ENCODE data around the gene TSPYL6.
"Not testable (repeated sequence)": the region's sequence is repeated elsewhere in the genome, so short reads cannot be mapped to it uniquely, and the experiment has no call there.

The TSPYL6 gene

DNA sequence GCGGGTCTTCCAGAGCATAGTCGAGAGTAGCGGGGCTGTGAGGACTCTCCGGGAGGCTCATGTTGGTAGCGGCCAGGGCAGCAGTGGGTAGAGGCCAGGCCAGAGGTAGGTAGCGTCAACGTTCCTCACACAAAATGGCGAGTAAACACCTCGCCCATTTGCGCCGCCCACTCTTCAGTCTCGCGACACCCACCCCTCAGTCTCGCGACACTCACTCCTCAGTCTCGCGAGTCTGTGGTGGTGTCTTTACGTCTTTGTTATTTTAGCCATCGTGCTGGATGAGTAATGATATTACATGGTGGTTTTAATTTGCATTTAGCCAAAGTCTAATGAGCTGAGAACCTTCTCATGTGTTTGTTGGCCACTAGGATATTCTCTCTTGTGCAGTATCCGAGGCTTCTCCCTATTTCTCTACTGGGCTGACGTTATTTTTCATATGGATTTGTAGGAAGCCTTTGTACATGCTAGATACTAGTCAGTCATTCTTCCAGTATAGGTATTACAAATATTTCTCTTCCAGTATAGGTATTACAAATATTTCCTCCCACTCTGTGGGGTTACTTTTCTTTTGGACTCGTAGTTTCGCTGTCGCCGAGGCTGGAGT lies at the start of gene TSPYL6:
Gene TSPYL6 (minus strand): TSS at position 139 of the 604 bp plus-strand sequence. CDS start 78 bp downstream, at position 61.
- no peak for DNase-seq

DNA sequence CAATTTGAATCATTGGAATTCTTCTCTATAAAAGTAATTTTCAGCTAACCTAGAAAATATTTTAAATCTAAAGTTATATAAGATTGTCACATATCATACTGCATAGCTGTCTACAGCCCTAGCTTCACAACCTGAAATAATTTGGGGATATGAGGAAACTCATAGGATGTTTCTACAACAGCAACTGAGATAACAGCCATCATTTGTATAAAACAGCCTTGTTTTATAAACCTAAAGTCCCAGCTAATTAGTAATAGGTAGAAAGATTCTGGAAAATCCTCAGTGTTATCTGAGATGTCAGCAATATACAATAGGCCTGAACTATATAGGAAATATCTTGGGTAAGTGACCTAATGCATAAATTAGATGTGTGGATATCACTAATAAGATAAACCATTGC lies 47.6 kb upstream of the TSPYL6 start:
- DNase-seq, result no peak

DNA sequence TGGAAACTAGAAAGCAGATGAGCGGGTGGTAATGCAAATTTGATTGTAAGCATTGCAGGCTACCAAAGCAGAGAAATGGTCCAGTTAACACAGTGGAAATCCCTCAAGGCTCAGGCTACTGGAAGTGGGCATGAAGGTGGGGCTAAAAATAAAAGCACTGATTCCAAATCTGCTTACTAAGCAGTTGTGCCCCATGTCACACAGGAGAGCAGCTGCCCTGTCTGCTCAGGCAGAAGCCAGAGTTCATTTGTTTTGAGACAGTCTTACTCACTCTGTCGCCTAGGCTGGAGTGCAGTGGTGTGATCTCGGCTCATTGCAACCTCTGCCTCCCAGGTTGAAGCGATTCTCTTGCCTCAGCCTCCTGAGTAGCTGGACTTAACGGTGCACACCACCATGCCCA lies 42.5 kb upstream of the TSPYL6 start:
- no peak for DNase-seq

- DNase-seq, result no peak
These were observed 39.9 kb upstream of the TSPYL6 start for GRCh38 chr2:54295911-54296310.

GRCh38 chr2:54294665-54295064 lies 38.6 kb upstream of the TSPYL6 start:
- DNase-seq, result not testable (repeated sequence)

DNA sequence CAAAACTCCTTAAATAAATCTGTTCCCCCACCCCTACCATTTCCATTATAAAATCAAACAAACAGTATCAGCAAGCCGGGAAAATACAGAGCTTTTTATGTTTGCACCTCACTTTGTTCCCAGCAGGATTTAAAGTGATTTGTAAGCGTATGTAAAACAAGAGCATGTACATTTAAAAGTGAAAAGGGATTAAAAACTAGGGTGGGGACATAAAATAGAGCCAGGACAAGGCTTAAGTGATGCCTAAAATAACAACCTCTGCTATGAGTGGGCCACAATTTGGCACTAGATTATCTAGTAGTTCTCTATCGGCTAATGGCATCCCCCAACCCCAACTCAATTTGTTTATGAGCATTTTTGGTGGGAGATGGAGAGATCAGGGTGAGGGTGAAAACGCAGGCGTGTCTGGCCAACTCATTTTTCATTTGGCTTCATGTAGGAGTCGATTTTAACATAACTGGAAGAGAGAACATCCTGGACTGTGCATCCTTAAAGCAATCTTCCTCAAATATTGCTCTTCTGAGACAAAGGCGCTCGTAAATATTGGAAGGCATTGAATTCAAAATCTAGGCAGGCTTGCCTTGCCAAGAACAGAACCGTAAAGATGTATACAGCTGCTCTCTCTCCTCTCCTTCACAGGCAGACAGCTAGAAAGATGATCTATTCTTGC lies 34.5 kb upstream of the TSPYL6 start:
- no peak for DNase-seq

DNA sequence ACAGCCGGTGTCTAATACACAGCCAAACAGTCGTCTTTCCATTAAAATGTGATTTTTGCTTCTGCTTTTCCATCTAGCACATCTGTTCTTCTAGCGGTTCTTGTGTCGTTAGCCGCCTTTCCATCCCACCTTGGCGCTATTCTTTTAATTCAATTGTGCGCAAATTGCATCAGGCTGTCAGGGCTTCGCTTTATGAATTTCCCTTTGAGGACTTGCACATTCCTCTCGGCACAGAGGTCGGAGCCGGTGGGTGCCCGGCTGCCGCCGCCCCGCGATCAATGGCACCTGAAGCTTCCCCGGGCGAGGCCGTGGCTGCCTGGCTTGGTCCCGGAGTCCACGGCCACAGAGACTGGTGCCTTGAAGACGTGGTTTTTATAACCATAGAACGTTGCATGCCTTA lies 33.9 kb upstream of the TSPYL6 start:
- DNase-seq, result no peak

GRCh38 chr2:54287532-54287931 lies 31.5 kb upstream of the TSPYL6 start:
- DNase-seq, result no peak

DNA sequence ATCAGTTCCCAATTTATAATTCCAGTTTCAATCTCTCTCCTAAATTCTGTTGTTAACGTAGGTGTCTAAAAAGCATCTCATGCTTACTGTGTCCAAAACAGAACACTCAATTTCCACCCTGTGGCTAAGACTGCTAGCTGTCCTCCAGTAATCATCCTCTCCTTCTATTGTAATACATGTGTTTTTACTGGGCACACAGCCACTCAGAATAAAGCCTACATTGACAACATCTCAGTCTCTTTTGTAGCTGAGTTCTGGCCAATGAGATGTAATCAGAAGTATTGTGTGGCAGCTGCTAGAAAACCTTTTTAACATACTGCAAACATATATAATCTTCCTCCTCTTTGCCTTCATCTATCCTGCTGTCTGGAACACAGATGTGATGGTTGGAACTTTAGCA lies 29.4 kb upstream of the TSPYL6 start:
- no peak for DNase-seq

DNA sequence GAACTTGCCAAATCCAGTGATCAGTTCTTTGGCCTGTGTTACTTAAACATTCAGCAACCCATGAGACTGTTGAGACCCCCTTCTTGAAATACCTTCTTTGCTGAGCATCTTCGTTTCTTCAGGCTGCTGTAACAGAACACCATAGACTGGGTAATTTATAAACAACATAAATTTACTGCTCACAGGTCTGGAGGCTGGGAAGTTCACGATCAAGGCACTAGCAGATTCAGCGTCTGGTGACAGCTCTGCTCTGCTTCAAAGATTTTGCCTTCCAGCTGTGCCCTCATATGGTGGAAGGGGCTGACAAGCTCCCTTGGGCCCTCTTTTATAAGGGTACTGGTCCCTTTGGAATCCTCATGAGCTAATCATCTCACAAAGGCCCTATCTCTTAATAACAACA lies 28.8 kb upstream of the TSPYL6 start:
- DNase-seq, result no peak

- no peak for DNase-seq
These were observed 23.4 kb upstream of the TSPYL6 start for GRCh38 chr2:54279385-54279784.

- DNase-seq, result no peak
These were observed 19.5 kb upstream of the TSPYL6 start for GRCh38 chr2:54275541-54275940.

DNA sequence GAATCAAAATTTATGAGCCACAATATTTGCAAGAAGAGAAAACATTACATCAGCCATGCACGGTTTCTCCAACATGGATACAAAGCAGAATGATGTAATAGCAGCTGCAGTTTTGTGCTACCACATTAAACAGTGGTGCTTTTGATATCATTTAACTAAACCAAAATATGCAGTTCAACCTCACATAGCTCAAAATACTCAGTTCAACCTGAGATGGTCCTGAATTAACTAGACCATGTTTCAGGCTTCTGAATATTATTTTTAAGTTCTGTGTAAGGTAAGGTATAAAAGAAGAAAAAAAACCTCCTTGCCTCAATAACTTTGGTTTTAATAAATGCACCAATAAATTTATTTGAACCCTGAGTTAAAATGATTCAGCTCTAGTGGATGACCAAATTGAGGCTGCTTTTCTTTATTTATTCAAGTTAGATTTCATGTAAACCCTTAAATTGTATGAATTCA lies 18.8 kb upstream of the TSPYL6 start:
- DNase-seq, result no peak

GRCh38 chr2:54271843-54272627 lies 16.0 kb upstream of the TSPYL6 start:
- DNase-seq, result no peak

- no peak for DNase-seq
These were observed 15.2 kb upstream of the TSPYL6 start for GRCh38 chr2:54271189-54271588.

- no peak for DNase-seq
These were observed 11.5 kb upstream of the TSPYL6 start for GRCh38 chr2:54267577-54267976.

DNA sequence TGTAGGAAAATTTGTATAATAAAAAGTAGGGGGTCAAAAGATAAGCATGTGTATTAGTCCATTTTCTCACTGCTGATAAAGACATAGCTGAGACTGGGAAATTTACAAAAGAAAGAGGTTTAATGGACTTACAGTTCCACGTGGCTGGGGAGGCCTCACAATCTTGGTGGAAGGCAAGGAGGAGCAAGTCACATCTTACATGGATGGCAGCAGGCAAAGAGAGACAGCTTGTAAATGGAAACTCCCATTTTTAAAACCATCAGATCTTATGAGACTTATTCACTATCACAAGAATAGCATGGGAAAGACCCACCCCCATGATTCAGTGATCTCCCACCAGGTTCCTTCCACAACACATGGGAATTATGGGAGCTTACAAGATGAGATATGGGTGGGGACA lies 9.1 kb upstream of the TSPYL6 start:
- not testable (repeated sequence) for DNase-seq

- DNase-seq, result no peak
These were observed 6.2 kb upstream of the TSPYL6 start for GRCh38 chr2:54262015-54262765.

DNA sequence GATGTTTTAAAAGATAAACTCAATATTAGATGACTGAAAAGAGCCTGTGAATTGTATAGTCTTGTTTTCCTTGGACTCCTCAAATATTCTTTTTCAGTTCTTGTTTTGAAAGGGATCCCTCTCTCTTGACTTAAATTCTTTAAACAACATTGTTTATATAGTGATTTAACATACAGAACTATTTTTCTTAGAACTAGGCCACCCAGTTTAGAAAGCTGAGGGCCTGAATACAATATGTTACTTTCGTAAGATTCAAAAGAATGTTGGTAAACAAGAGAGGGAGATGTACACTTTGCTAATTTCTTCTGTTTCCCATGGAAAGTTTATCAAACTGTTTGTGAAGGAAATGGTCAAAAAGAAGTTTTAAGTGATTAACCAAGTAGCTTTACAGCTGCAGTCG lies 5.5 kb upstream of the TSPYL6 start:
- DNase-seq, result no peak

DNA sequence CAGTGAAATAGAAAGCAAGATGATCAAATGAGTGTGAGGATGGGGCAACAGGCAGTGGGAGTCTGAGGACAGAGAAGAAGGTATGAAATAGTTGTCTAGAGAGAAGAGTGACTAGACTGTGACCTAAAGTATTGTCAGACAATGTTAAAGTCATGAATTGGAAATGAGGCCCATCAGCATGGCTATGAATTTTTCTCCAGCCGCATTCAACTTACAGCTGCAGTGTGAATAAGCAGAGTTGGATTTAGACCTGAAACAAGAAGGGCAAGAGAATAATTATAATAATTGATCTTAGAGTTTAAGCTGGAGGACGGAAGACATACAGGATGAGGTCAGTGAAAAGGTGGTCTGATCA lies 4.2 kb upstream of the TSPYL6 start:
- no peak for DNase-seq

- no peak for DNase-seq
These were observed 3.6 kb upstream of the TSPYL6 start for GRCh38 chr2:54259413-54260240.

GRCh38 chr2:54258166-54258565 lies 2.1 kb upstream of the TSPYL6 start:
- no peak for DNase-seq
